NCI-H460 (cell line): Measurements from ENCODE around the gene SLC66A2. TPM values are rescaled to one million over a fixed set of nuclear protein-coding genes. Genes with fewer than 3 reads are reported as not detected.

Experiments
- DNase-seq: peaks from one replicate; pipeline ENCODE4 v3.0.0-alpha.2; 2016; ENCODE audit warnings: low read depth; ENCODE audit errors: extremely low read depth
- total RNA-seq: library from RNA; depleted of rRNA; stranded (reverse); fragments of >200 nt; shearing (Covaris generic); gene quantifications from 2 replicates; pipeline ENCODE4 v1.2.3, GENCODE V29; 2014; rRNA removed

Gene SLC66A2
- total RNA-seq, 1 experiment from 2014 or later: 17.0 TPM

DNA sequence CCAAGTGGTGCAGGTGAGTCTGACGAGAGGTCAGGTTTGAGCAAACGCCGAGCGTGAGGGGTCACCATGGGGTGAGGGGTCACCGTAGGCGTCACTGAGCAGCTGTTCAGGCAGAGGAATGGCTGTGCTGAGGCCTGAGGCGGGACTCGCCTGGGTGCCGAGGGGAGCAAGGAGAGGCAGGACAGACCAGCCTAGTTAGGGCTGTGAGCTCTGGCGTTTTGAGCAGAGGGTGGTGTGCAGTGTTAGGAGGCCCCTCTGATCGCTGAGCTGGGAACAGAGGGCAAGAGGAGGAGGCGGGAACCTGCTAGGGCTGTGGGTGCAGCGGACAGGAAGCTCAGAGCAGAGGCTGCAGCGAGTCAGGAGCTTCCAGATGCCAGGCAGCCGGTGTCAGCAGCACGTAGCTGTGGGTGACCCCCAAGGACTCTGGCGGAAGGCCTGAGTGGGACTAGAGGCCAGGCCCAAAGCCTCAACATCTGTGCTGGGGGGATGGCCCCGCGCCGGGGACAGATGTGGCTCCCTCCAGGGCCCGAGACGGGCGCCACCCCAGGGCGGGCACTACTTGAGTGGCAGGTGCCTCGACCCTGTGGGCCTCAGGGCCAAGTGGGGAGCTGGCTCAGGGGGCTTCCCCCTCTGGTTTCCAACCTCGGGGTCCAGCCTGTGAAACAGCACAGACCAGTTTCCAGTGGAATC lies 98.0 kb downstream of the SLC66A2 start:
- no peak for DNase-seq

DNA sequence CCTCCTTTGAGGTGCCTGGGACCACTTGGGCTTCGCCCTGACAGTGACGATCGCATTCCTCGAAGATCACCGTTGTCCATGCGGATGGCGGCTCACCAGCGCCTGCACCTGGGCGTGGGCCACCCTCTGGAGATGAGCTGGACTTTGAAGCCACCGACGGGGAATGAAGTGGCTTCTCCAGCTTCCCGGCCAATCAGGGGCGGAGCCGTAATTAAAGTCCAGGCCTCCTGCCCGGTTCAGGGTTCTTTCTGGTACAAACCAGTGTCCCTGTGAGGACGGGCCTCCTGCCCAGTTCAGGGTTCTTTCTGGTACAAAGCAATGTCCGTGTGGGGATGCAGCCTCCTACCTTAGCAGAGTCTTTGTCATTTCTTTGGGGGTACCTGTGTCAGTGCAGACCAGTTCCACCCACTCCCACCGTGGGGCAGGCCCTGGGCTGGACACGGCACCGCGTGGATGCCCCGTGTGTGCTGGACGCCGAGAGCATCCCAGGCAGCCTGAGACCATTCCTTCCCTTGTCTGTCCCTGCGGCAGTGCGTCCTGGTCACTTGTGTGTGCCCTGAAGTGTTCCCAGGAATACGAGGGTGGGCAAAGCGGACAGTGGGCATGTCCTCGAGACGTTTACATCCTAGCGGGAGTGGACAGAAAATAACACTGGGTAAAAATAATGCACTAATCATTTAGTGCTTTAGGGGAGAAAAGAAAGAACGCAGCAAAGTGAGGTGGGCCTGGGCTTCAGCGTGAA lies 98.7 kb downstream of the SLC66A2 start:
- DNase-seq: no peak

Other genes starting within 250 kb of the SLC66A2 start
- 5.2 and 6.0 TPM in 2 replicates for gene KCNG2, start 153.7 kb downstream of the SLC66A2 start, total RNA-seq
- 35.9 and 38.6 TPM in 2 replicates for gene HSBP1L1, start 13.0 kb upstream of the SLC66A2 start, total RNA-seq
- 118 and 127 TPM in 2 replicates for gene TXNL4A, start 36.9 kb upstream of the SLC66A2 start, total RNA-seq
- 29.4 and 32.3 TPM in 2 replicates for gene RBFA, start 82.8 kb upstream of the SLC66A2 start, total RNA-seq
- 19.0 and 21.0 TPM in 2 replicates for gene ADNP2, start 157.6 kb upstream of the SLC66A2 start, total RNA-seq